HG03135 (cell line): ENCODE measurements around the gene MAMLD1.
A peak's percentile ranks its signal among the peaks of the same experiment; 100 is the strongest.

Experiments used
- ATAC-seq: cut with Tn5 transposase; IDR thresholded peaks from one replicate; pipeline ENCODE4 v1.9.1; 2021; ENCODE audit warnings: mild to moderate bottlenecking, moderate library complexity; ENCODE audit not compliant: unreplicated experiment

Gene MAMLD1

DNA sequence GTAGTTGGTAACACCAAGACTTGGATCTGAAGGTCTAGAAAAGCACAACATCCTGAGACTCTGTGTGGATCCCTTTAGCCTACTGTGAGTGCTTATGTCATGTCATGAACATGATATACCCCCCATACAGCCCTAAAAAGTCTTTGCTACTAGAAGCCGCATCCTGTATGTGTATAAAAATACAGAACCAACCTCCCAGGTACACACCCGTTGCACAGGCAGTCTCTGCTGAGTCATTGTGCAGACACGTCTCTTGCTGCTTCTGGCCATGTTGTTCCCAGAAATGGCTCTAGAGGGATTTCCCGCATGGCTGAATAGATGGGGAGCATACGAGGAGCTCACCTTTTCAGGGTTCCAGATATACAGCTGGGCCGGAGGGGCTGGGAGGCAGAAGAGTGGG, 93.3 kb downstream of the MAMLD1 start:
- ATAC-seq, result no peak

DNA sequence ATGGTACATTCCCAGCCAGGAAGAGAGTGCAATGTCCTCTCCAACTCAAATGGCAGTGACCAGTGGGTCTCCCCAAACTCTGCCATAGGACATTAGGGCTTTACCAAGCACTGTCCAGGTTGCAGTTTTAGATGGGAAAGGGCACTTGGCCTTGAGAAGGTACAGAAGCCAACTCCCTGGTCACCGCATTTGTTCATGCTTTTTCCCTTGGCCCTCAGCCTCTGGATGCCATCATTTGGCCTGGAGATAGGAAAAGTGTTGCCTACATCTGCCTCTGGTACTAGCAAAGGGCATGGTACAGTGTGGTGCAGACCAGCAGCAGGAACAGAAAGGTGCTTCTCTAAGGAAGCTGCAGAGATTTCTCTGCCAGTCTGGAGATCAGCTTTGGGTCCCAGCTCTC, 93.8 kb downstream of the MAMLD1 start:
- no peak for ATAC-seq

DNA sequence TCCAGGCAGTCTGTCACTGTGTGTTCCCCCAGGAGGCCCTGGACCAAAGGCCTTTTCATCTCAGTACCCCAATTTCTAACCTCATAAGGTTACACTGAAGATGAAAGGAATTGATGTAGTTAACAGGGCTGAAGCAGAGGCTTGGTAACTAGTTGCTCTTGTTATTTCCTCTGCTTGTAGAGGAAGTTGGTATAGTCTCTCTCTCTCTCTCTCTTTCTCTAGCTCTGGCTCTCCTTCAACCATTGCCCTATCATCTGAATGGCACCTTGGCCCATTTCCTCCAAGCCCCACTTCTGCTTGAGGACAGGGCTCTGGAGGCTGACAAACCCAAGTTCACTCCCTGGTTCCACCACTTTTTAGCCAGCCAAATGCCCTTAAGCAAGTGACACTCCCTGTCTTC, 96.1 kb downstream of the MAMLD1 start:
- ATAC-seq, result no peak

DNA sequence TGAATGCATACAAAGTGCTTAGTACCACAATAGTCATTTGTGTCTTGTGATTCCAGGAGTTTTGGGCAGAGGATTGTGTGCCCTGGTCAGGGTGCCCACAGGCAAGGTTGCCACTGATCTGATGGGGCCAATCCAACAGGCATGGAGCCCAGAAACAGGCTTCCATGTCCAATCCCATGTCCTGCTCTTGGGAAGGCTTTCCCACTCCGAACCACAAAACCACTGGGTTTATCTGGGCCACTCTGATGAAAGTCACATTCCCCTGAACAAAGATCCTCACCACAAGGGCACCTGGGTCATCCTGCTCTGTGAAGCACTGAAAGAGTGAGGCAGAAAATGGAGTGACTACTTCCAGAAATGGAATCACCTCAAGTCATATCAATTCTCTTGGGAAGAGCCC, 96.9 kb downstream of the MAMLD1 start:
- ATAC-seq, result no peak

GRCh38 chrX:150460781-150461180, 97.7 kb downstream of the MAMLD1 start:
- ATAC-seq, result no peak

GRCh38 chrX:150463566-150463965, 100.4 kb downstream of the MAMLD1 start:
- no peak for ATAC-seq

DNA sequence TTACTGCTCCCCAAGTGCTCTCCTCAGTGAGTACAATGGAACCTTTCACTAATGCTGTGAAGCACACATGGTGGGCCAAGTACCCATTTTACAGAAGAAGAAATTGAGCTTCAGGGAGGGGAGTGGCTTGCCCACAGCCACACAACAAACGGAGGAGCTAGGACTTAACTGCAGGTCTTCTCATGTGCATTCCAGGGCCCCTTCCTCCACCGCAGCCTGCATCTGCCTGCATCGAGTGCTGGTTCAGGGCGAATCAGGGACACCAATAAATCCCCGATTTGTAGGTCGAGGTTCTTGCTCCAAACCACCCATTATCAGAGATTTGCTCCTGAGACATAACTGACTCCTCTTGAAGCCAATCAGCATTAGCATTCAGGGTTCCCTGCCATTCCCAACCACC, 100.9 kb downstream of the MAMLD1 start:
- no peak for ATAC-seq

GRCh38 chrX:150465326-150465725, 102.2 kb downstream of the MAMLD1 start:
- ATAC-seq, result no peak

GRCh38 chrX:150465881-150466775, 103.0 kb downstream of the MAMLD1 start:
- no peak for ATAC-seq

DNA sequence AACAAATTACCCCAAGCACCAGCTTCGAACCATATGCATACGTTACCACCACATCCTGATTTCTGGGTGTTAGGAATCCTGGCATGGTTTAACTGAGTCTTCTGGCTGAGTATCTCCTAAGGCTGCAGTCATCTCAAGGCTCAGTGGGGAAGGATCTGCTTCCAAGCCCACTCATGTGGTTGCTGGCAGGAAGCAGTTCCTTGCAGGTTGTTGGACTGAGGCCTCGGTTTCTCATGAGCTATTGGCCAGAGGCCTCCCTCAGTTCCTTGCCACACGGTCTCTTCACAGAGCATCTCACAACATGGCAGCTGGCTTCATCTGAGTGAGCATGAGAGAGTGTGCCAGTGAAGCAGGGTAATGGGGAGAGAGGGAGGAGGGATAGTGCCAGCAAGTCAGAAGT, 109.2 kb downstream of the MAMLD1 start:
- no peak for ATAC-seq

GRCh38 chrX:150473371-150473770, 110.3 kb downstream of the MAMLD1 start:
- no peak for ATAC-seq

DNA sequence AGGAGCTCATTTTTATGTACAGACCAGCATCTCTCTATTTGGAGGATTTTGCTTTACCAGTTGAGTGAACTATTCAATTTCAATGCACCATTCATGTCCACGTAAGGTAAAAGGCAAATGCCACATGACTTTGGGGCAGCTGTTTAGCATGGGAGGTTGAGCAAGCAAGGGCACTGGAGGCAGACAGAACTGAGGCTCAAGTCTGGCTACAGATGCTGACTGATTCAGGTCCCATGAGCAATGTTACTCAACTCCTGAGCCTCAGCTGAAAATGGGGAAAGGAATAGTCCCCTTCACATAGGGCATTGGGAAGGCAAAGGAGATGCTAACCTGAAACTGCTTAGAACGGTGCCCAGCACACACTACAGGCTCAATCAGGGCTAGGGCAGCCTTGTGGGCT, 112.3 kb downstream of the MAMLD1 start:
- ATAC-seq, result no peak

GRCh38 chrX:150476164-150476699, 113.1 kb downstream of the MAMLD1 start:
- no peak for ATAC-seq

DNA sequence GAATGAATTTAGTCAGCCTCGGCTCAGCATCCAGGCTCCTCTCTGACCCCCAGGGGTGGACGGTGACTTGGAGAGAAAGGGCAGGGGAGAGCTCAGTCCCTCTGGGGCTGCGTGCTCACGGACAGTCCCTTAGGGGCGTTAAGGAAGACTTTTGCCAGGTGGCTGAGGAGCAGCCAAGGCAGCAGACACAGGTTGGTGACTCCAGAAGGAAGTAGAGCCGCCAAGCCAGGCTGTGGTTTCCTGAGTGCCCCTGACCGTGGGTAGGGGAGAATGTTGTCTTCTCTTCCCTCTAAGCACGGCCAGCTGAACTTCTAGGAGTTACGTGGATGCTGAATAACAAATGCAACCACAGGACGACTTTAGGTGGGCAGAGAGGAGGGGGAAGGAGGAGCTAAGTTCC, 114.3 kb downstream of the MAMLD1 start:
- no peak for ATAC-seq

DNA sequence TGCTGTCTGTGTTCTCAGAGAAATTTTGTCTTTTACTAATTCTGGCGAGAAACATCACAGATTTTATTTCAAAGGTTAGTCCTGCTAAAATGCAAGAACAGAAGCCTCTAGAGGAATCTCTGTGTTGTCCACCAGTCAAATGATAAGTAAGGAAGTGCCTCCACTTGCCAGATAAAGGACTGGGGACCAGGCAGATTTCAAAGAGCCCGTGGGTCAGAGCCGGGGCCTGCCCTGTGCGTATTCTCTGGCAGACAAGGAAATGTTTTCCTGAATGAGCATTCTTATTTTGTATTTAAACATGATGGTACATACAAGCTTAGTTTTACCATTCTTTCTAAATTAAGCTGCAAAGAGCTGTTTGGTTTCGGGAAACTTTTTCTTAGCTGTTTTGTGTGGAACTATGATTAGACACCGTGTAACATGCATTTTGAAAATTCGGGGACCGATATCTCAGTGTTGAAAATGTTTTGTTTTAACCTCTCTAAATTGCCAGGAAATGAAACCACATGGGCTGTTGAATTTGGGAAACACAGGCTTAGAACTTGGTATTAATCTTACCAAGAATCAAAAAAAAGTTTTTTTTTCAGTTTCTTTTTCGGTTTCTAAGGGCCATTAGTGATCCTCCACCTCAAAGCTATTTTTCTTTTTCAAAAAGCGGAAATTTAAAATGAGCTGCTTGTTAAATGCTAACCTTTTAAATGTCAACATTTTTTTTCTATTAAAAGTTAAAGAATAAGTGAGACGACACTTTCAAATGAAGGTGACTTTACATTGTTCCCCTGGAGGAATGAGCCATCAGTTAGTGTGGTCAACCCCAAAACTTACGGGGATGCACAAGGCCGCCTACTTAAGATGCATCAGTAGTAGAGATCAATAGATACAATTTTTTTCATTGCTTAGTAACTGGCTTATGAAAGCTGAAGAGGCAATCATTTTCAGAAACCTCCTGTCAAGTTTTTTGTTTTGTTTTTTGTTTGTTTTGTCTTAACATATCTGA, 115.7 kb downstream of the MAMLD1 start:
- ATAC-seq, result peak; percentile 62

DNA sequence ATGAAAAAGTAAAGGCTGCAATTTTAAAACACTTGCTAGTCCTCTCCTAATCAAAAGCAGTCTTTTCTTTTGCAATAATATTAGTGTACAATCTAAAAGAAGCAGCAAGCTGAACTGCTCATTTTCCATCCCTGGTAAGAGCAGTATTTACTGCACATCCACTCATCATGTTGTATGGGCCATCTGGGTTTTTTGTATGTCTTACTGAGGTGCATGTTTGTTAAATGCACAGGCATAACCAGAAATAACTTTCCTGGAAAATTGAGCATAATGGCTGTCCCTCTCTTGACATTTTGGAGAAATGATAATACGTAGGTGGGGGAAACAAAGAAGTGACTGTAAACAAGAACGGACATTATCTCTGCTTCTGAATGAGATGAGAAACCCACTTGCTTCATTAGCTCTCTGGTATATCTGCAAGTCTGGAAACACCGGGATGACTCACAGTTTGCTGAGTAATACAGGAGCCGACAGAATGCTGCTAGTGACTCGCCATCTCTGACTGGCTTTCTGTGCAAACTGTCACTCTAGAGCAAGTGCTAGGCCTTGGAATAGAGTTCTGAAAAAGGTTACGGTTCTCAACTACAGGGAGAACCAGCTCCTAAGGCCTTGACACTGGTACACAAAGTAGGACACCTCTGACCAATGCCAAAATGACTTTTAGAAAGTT, 119.6 kb downstream of the MAMLD1 start:
- no peak for ATAC-seq

DNA sequence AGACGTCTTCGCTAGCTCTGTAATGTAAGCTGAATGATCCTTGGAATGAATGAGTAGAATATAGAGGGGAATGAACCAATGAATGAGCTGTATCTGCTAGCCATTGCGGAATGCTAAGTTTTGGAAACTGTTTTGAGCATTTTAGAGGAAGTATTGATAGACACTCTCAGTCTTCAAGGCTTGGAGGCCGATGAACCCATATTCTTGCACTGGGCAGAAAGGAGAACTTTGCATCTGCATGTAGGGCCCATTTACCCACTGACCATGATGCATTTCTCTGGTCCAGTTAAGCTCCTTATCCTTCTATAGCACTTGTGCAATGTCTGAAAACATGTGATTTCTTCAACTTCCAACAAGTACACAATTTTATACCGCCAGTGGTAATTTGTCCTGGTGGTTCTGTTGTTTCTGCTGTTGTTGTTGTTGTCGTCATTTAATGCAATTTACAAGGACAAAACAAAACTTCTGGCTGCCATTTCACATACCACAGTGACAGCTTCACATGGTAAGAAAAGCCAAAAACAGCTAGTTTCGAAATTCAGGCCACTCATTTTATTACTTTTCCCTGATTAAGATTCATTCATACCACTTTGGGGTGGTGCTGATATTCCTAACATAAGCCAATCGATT, 120.4 kb downstream of the MAMLD1 start:
- no peak for ATAC-seq

DNA sequence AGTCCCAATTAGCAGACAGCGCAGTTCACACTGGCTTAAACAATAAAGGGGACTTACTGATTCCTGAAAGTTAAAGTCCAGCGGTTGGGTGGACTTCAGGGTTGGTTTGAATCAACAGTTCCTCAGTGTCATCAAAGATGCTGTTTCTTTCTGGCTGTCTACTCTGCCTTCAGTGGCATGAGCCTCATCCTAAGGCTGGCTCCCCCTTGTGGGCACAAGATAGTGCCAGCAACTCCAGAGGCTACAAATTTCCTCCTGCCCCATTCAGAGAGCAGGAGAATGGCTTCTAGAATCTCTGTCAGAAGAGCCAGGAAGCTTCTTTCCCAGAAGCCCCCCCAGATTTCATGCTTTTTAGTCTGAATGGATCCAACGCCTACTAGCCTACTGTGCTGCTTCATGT, 122.9 kb downstream of the MAMLD1 start:
- ATAC-seq, result no peak

DNA sequence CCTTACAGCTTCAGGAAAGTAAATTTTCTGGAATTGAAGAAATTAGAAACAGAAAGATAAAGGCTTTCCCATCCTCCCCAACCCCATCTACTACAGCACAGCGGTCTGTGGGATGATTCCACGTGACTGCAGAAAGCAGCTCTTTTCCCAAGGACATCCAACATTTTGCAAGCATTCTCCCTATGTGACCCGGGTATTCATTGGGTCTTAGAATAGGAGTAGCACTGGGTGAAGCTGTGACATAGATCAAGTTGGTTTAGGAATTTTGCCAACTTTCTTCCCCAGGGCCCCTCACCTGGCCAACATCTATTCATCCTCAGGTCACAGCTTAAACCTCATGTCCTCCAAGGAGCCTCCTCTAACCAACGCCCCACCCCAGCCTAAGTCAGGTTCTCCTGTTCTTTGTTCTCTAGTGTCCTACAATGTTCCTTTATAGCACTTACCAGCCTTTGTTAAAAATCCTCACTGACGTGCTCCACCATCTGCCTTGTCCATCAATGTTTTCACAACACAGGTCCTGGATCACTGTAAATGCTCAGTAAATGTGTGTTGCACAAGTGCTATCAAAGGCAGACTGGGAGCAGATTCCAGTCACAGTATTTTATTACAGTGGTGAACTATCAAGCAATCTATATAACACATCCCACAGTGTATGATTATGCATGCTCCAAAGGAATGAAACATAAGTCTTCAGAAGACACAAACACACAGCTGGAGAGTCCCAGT, 124.4 kb downstream of the MAMLD1 start:
- ATAC-seq, result no peak
